ENCODE results near the gene LRP3.

- no peak for TF ChIP-seq CTCF (IDR thresholded peaks at IDR 0.05; ENCODE audit: low read depth, low read length)
- TF ChIP-seq POLR2A (IDR thresholded peaks at IDR 0.05; ENCODE audit: extremely low read depth, insufficient read length), result no peak
Measured at GRCh38 chr19:33146209-33146608, 47.9 kb upstream of the LRP3 start.
